HepG2 (cell line): ENCODE data around the gene NFATC1. TPM values are rescaled to one million over a fixed set of nuclear protein-coding genes. Genes with fewer than 3 reads are reported as not detected.

Experiments used
- ATAC-seq: fragments of 200-7000 bp; cut with Tn5 transposase; 3 replicates; pipeline ENCODE4 v1.9.1; 2020; ENCODE audit warnings: mild to moderate bottlenecking, moderate library complexity
- BruUV-seq: library from RNA; stranded (reverse); fragments of 400-500 nt; replicated peaks from 2 replicates; lab custom pipeline; 2021; lab: Mats Ljungman, UMichigan
- CTCF ChIA-PET: fragments of 300-600 bp; formaldehyde crosslinking; extraction: SDS; loops from one replicate; lab custom pipeline; 2021; ENCODE audit warnings: low total read pairs, inconsistent platforms, low intra/inter-chr PET ratio; lab: Yijun Ruan, JAX
- POLR2A ChIA-PET: fragments of 350-600 bp; sonication (Branson Sonifier 250); formaldehyde crosslinking; loops from one replicate; lab custom pipeline; 2020; ENCODE audit warnings: antibody characterized with exemption, inconsistent platforms; lab: Yijun Ruan, JAX
- DNase-seq: peaks from one replicate; pipeline ENCODE4 v3.0.0-alpha.2; 2015; ENCODE audit warnings: low spot score
- FAIRE-seq: peaks from 3 replicates; lab custom pipeline; 2011; peaks lifted over from hg19 to GRCh38; lab: Jason Lieb, UNC
- H2AFZ ChIP-seq: one replicate; pipeline ENCODE4 v1.6.1; 2011; ENCODE audit warnings: low read length, inconsistent platforms
- H3K27ac ChIP-seq: fragments of 300-600 bp; 3 replicates; pipeline ENCODE4 v1.8.0; 2011; ENCODE audit warnings: mixed run types, mild to moderate bottlenecking, mixed read lengths, low read length, inconsistent platforms; ENCODE audit not compliant: insufficient read depth; ENCODE audit errors: extremely low read length
- H3K27me3 ChIP-seq, 2 experiments: fragments of 200-600 bp in 1 of 2; 2 replicates in 1 of 2; 3 replicates in 1 of 2; pipeline versions ENCODE4 v1.6.0 to v1.8.0; 2011; ENCODE audit warnings: low read length in 2 of 2, mild to moderate bottlenecking in 2 of 2, moderate library complexity in 2 of 2, inconsistent platforms in 1 of 2; ENCODE audit not compliant: insufficient read depth in 2 of 2, control insufficient read depth in 1 of 2
- H3K36me3 ChIP-seq, 2 experiments: fragments of 200-600 bp in 1 of 2; replicated peaks in 1 of 2; 2 replicates in 1 of 2; 3 replicates in 1 of 2; pipeline versions ENCODE4 v1.5.1 to v1.8.0; 2011; ENCODE audit warnings: low read length in 2 of 2, inconsistent platforms in 1 of 2; ENCODE audit not compliant: insufficient read depth in 2 of 2, control insufficient read depth in 1 of 2
- H3K4me1 ChIP-seq: 2 replicates; pipeline ENCODE4 v1.5.1; 2012; ENCODE audit warnings: low read length, inconsistent platforms; ENCODE audit not compliant: insufficient read depth
- H3K4me2 ChIP-seq: 2 replicates; pipeline ENCODE4 v1.6.0; 2011; ENCODE audit warnings: low read depth, low read length, inconsistent platforms
- H3K4me3 ChIP-seq, 3 experiments: fragments of 200-600 bp in 1 of 3; sonication (generic), shearing (Covaris generic) in 1 of 3; replicated peaks in 1 of 3; 2 replicates each; pipeline ENCODE4 v1.5.1; 2011 to 2016; ENCODE audit warnings: low read length in 3 of 3, inconsistent platforms in 2 of 3, low read depth in 2 of 3, mild to moderate bottlenecking in 2 of 3, control low read depth in 1 of 3, mixed read lengths in 1 of 3; ENCODE audit not compliant: insufficient read depth in 1 of 3
- H3K79me2 ChIP-seq: one replicate; pipeline ENCODE4 v1.6.1; 2011; ENCODE audit warnings: low read length, inconsistent platforms; ENCODE audit not compliant: insufficient read depth
- H3K9ac ChIP-seq: 2 replicates; pipeline ENCODE4 v1.6.0; 2011; ENCODE audit warnings: mild to moderate bottlenecking, low read depth, low read length, inconsistent platforms; ENCODE audit not compliant: insufficient read depth
- H3K9me3 ChIP-seq: 2 replicates; pipeline ENCODE4 v1.5.1; 2012; ENCODE audit warnings: mild to moderate bottlenecking, low read length
- H4K20me1 ChIP-seq: 2 replicates; pipeline ENCODE4 v1.6.0; 2011; ENCODE audit warnings: inconsistent platforms, mild to moderate bottlenecking, low read length, moderate library complexity; ENCODE audit not compliant: insufficient read depth
- FOXC1 ChIP-seq: sonication (generic); formaldehyde crosslinking; IDR thresholded peaks from 2 replicates; pipeline ENCODE4 v1.8.0; 2022; ENCODE audit warnings: mild to moderate bottlenecking, missing genetic modification reagents, borderline replicate concordance
- FOXP4 ChIP-seq: sonication (generic); formaldehyde crosslinking; IDR thresholded peaks from 2 replicates; pipeline ENCODE4 v1.4.0; 2020; ENCODE audit warnings: missing genetic modification reagents
- MATR3 ChIP-seq: sonication (generic); formaldehyde crosslinking; IDR thresholded peaks from 2 replicates; pipeline ENCODE4 v1.4.0; 2020; ENCODE audit warnings: missing genetic modification reagents
- NFRKB ChIP-seq: fragments of 450-650 bp; IDR thresholded peaks from 2 replicates; pipeline ENCODE4 v1.6.1; 2017
- RARG ChIP-seq: sonication (generic); formaldehyde crosslinking; IDR thresholded peaks from 2 replicates; pipeline ENCODE4 v1.4.0; 2020; ENCODE audit warnings: low read depth, mild to moderate bottlenecking, missing genetic modification reagents
- RBM22 ChIP-seq: fragments of 200-400 bp; formaldehyde crosslinking; optimal IDR thresholded peaks from 2 replicates; pipeline ENCODE3; 2017; ENCODE audit warnings: mild to moderate bottlenecking, low read length, moderate library complexity
- SP1 ChIP-seq, 2 experiments: fragments of 450-650 bp in 1 of 2; sonication (generic) in 1 of 2; formaldehyde crosslinking in 1 of 2; IDR thresholded peaks; 2 replicates each; pipeline versions ENCODE4 v1.4.0 to v1.6.1; 2016 to 2020; ENCODE audit warnings: missing genetic modification reagents in 1 of 2
- SUZ12 ChIP-seq: fragments of 150-350 bp; IDR thresholded peaks from 2 replicates; pipeline ENCODE4 v1.6.1; 2014; ENCODE audit warnings: low read depth, low read length
- ZBTB42 ChIP-seq: sonication (generic); formaldehyde crosslinking; IDR thresholded peaks from 2 replicates; pipeline ENCODE4 v1.5.0; 2020; ENCODE audit warnings: mild to moderate bottlenecking, missing genetic modification reagents
- ZNF275 ChIP-seq: sonication (generic); formaldehyde crosslinking; IDR thresholded peaks from 2 replicates; pipeline ENCODE4 v1.8.0; 2022; ENCODE audit warnings: missing genetic modification reagents, mild to moderate bottlenecking, inconsistent platforms, borderline replicate concordance
- ZNF34 ChIP-seq: sonication (generic); formaldehyde crosslinking; IDR thresholded peaks from 2 replicates; pipeline ENCODE4 v1.4.0; 2020; ENCODE audit warnings: mild to moderate bottlenecking, missing genetic modification reagents, borderline replicate concordance
- ZNF441 ChIP-seq: sonication (generic); formaldehyde crosslinking; IDR thresholded peaks from 2 replicates; pipeline ENCODE4 v1.7.0; 2021; ENCODE audit warnings: missing genetic modification reagents, borderline replicate concordance
- ZNF484 ChIP-seq: sonication (generic); formaldehyde crosslinking; IDR thresholded peaks from 2 replicates; pipeline ENCODE4 v1.5.1; 2020; ENCODE audit warnings: mild to moderate bottlenecking, low read depth, missing genetic modification reagents, borderline replicate concordance
- ZNF766 ChIP-seq: sonication (generic); formaldehyde crosslinking; IDR thresholded peaks from 2 replicates; pipeline ENCODE4 v1.5.0; 2020; ENCODE audit warnings: missing genetic modification reagents, borderline replicate concordance
- WGBS: methylation state at CpG from one replicate; pipeline ENCODE4 v1.1.6; 2017; ENCODE audit warnings: low lambda C conversion rate; 5-methylcytosine and 5-hydroxymethylcytosine counted together
- in situ Hi-C: cut with HindIII; loops from 2 replicates; pipeline ENCODE4 v1.10.0; 2017; ENCODE audit warnings: low pct_unique_long_range_greater_than_20kb; ENCODE audit not compliant: extremely low pct_ligation_motif_present
- intact Hi-C: fragments of 100-400 bp; cut with micrococcal nuclease; formaldehyde crosslinking; loops from one replicate; pipeline ENCODE4 v1.10.0; 2022; ENCODE audit not compliant: unreplicated experiment
- polyA plus RNA-seq, 8 experiments: library from polyadenylated mRNA; depleted of rRNA in 3 of 8; stranded (reverse) in 7 of 8; unstranded in 1 of 8; fragments of >200 nt; fragmentation: Illumina TruSeq in 4 of 8; extraction: Trizol in 4 of 8; gene quantifications; 2 replicates each; pipeline versions ENCODE4 v1.2.1 to v1.2.3, GENCODE V29; 2011 to 2016; ENCODE audit warnings: low read depth in 4 of 8, missing spikeins in 1 of 8, mixed read lengths in 1 of 8; ENCODE audit not compliant: insufficient read depth in 1 of 8
- total RNA-seq, 5 experiments: library from RNA; depleted of rRNA; stranded (reverse); fragments of >200 nt; fragmentation: Illumina TruSeq; extraction: Trizol; gene quantifications; 2 replicates each; pipeline ENCODE4 v1.2.3, GENCODE V29; 2016; ENCODE audit warnings: low read depth in 1 of 5
- TF ChIP-seq, protein P1 (sequence below): sonication (generic); formaldehyde crosslinking; IDR thresholded peaks from 2 replicates; pipeline ENCODE4 v1.5.1; 2020; ENCODE audit warnings: mild to moderate bottlenecking, moderate library complexity, missing genetic modification reagents

Gene NFATC1
- total and polyA plus RNA-seq, 2 of the 13 experiments (the other 11 are each of a cell fraction or from before 2014, with no cell fraction given) = not detected

DNA sequence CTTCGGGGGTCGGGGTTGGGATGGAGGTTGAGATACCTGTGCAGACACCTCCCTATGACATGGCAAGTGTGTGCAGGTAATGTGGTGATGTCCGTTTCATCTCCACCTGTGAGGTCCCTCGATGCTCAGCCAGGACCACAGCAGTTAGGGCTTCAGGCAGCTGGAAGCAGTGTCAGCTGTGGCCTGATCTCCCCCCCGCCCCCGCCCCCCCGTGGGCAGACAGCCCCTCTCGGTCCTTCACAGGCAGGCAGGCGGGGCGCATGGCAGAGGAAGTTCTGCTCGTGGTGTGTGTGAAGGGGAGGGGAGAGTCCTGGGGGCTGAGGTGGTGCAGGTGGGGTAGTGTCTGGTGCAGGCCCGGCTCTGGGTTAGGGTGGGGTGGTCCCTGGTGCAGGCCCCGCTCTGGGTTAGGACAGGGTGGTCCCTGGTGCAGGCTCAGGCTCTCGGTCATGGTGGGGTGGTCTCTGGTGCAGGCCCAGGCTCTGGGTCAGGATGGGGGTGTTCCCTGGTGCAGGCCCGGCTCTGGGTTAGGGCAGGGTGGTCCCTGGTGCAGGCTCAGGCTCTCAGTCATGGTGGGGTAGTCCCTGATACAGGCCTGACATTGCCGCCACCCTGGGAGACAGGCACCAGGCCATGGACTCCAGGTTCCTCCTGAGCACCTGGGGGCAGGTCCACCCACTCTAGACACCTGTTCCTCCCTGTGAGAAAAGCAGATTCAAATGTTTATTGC, 94.3 kb downstream of the NFATC1 start (continued):
- TF ChIP-seq, protein P1, sequence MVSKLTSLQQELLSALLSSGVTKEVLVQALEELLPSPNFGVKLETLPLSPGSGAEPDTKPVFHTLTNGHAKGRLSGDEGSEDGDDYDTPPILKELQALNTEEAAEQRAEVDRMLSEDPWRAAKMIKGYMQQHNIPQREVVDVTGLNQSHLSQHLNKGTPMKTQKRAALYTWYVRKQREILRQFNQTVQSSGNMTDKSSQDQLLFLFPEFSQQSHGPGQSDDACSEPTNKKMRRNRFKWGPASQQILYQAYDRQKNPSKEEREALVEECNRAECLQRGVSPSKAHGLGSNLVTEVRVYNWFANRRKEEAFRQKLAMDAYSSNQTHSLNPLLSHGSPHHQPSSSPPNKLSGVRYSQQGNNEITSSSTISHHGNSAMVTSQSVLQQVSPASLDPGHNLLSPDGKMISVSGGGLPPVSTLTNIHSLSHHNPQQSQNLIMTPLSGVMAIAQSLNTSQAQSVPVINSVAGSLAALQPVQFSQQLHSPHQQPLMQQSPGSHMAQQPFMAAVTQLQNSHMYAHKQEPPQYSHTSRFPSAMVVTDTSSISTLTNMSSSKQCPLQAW (CRISPR knock-in tag) = no peak
- TF ChIP-seq SUZ12 = no peak
- no peak for TF ChIP-seq MATR3 (CRISPR knock-in tag)
- TF ChIP-seq RARG (CRISPR knock-in tag) = no peak
- no peak for TF ChIP-seq NFRKB
- no peak for TF ChIP-seq ZNF441
- no peak for TF ChIP-seq FOXC1 (CRISPR knock-in tag)
- TF ChIP-seq ZNF484 (CRISPR knock-in tag) = no peak
- TF ChIP-seq ZNF766 (CRISPR knock-in tag) = no peak
- TF ChIP-seq ZNF34 (CRISPR knock-in tag) = no peak
- TF ChIP-seq ZBTB42 = no peak
- TF ChIP-seq SP1 (IDR thresholded peaks at IDR 0.05) = no peak
- TF ChIP-seq SP1 (CRISPR knock-in tag; IDR thresholded peaks at IDR 0.05) = no peak

- H3K36me3 ChIP-seq = no peaks in the 10 kb centered on the region
- no peaks in the 10 kb centered on the region for H4K20me1 ChIP-seq
- no peak for DNase-seq
- intact Hi-C loops = no loop called here
- WGBS = 9% methylated on average over 13 of the region's 22 CpGs
- no peak for ATAC-seq
- H3K4me1 ChIP-seq = no peaks in the 10 kb centered on the region
- ChIA-PET CTCF (no interaction called here), POLR2A (no interaction called here)
- no peak overlapping the region for H3K4me2 ChIP-seq
- no peak overlapping the region for H3K9ac ChIP-seq
- no peak for FAIRE-seq
- no peaks in the 10 kb centered on the region for H3K9me3 ChIP-seq
- H3K27ac ChIP-seq = no peak overlapping the region
- no peaks in the 10 kb centered on the region for H3K79me2 ChIP-seq
- BruUV-seq = no TSS peak
- in situ Hi-C loops = no loop called here
- H3K4me3 ChIP-seq = no peak overlapping the region
- no peak overlapping the region for H2AFZ ChIP-seq
- H3K27me3 ChIP-seq = peaks cover 11 to 40% of the 10 kb centered on the region in 2 experiments
- TF ChIP-seq ZNF275 (no peak), RBM22 (no peak), FOXP4 (no peak)
Observed at GRCh38 chr18:79490626-79491041, 94.9 kb downstream of the NFATC1 start.
